Tibial nerve (tissue), 4 donors: Measurements from ENCODE around the gene ERP44.

ENCODE experiments used
- EP300 ChIP-seq, 2 donors: sonication (generic); formaldehyde crosslinking; IDR thresholded peaks; one replicate each; pipeline ENCODE4 v1.6.1; 2017; ENCODE audit warnings: antibody characterized with exemption in 2 of 2, mild to moderate bottlenecking in 1 of 2
- POLR2A ChIP-seq, 2 donors: fragments of 450-650 bp; IDR thresholded peaks; one replicate each; pipeline ENCODE4 v1.6.1; 2017; ENCODE audit warnings: antibody characterized with exemption in 2 of 2, mild to moderate bottlenecking in 2 of 2, moderate library complexity in 2 of 2
- TF ChIP-seq, protein P1 (sequence below), 5 experiments: fragments of 200-600 bp in 3 of 5; fragments of 450-650 bp in 2 of 5; sonication (generic) in 3 of 5; IDR thresholded peaks; one replicate each; pipeline ENCODE4 v1.5.1; 2016 to 2019; ENCODE audit warnings: antibody characterized with exemption in 5 of 5, mild to moderate bottlenecking in 3 of 5, moderate library complexity in 2 of 5

DNA sequence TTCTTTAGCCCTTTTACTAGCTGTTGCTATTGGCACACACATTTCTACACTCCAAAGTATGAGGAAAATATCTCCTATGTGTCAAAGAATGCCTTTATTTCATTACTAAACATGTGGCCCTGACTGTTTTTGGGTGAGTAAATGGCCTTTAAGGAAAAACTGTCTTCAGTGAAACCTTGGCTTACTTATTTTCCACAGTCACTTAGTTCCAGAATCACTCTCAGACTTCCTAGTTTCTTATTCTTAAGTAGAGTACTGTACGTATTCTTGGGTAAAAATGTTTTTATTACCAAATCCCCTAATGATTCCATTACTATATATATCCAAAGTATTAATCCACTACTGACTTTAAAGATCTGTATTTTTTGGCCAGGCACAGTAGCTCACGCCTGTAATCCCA is 27.5 kb downstream of the ERP44 start:
- TF ChIP-seq, protein P1, sequence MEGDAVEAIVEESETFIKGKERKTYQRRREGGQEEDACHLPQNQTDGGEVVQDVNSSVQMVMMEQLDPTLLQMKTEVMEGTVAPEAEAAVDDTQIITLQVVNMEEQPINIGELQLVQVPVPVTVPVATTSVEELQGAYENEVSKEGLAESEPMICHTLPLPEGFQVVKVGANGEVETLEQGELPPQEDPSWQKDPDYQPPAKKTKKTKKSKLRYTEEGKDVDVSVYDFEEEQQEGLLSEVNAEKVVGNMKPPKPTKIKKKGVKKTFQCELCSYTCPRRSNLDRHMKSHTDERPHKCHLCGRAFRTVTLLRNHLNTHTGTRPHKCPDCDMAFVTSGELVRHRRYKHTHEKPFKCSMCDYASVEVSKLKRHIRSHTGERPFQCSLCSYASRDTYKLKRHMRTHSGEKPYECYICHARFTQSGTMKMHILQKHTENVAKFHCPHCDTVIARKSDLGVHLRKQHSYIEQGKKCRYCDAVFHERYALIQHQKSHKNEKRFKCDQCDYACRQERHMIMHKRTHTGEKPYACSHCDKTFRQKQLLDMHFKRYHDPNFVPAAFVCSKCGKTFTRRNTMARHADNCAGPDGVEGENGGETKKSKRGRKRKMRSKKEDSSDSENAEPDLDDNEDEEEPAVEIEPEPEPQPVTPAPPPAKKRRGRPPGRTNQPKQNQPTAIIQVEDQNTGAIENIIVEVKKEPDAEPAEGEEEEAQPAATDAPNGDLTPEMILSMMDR (IDR thresholded peaks at IDR 0.05), result no peak
- TF ChIP-seq POLR2A (IDR thresholded peaks at IDR 0.05), result no peak
- TF ChIP-seq EP300 (IDR thresholded peaks at IDR 0.05), result no peak
